C4-2B (cell line): ENCODE results near the gene SMIM43.

Source experiments
- H3K27ac ChIP-seq: fragments of 450-650 bp; 2 replicates; pipeline ENCODE4 v1.5.1; 2017
- ZFX ChIP-seq: fragments of 450-650 bp; IDR thresholded peaks from 2 replicates; pipeline ENCODE4 v1.6.1; 2017
- TF ChIP-seq, protein P1 (sequence below): fragments of 450-650 bp; conservative IDR thresholded peaks from 2 replicates; pipeline ENCODE4 v1.5.1; 2017; ENCODE audit warnings: mild to moderate bottlenecking

SMIM43 gene

DNA sequence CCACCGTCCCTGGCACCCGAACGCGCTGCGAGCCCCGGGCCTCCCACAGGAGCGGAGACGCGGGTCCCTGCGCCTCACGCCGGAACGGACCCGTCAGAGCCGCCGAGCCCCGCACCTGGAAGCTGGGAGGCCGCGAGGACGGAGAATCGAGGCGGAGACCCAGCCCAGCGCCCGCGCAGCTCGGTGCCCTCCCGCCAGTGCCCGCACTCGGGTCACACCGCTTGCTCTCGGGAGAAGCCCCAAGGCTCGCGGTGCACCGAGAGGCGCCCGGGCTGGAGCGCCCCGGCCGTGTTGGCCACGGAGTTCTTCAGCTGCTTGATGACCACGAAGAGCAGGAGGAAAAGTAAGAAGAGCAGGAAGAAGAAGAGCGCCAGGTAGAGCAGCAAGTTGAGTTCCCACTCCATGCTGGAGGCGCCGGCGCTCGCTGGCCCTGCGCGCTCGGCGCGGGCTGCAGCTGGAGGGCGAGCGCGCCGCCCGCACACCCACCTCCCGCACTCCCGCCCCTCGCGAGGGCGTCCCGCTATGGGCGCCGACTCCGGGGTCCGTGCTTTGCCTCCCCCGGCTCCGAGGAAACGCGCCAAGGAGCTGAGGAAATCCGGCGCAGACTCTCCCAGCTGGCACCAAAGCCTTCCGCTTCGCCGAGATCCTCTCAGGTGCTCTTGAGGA lies at the start of gene SMIM43:
TSS of gene SMIM43 (minus strand) at position 463 of the 666 bp plus-strand sequence. CDS start at position 404, 59 bp downstream.
- TF ChIP-seq ZFX, result no peak
- TF ChIP-seq, protein P1, sequence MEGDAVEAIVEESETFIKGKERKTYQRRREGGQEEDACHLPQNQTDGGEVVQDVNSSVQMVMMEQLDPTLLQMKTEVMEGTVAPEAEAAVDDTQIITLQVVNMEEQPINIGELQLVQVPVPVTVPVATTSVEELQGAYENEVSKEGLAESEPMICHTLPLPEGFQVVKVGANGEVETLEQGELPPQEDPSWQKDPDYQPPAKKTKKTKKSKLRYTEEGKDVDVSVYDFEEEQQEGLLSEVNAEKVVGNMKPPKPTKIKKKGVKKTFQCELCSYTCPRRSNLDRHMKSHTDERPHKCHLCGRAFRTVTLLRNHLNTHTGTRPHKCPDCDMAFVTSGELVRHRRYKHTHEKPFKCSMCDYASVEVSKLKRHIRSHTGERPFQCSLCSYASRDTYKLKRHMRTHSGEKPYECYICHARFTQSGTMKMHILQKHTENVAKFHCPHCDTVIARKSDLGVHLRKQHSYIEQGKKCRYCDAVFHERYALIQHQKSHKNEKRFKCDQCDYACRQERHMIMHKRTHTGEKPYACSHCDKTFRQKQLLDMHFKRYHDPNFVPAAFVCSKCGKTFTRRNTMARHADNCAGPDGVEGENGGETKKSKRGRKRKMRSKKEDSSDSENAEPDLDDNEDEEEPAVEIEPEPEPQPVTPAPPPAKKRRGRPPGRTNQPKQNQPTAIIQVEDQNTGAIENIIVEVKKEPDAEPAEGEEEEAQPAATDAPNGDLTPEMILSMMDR, result no peak
- no peak within 1 kb of the TSS for H3K27ac ChIP-seq

DNA sequence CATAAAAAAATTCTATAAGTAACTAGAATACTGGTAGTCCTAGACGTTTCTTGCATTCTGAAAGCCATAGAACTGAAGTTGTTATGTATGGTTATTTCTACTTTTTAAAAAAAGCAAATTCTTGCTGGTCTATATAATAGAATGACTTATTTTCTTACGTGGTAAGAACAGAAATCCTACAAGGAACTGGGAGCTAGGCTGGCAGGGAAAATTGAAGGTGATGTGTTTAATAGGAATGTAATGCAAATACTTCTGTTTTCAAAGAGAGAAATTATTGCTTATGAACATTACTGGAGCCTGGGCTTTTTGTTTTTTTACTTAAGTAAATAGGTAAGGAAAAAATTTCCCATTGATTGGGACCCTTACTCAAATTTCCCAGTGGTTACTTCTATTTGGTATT lies 49.8 kb upstream of the SMIM43 start:
- H3K27ac ChIP-seq, result no peak overlapping the region
- TF ChIP-seq, protein P1, result no peak
- TF ChIP-seq ZFX, result no peak

DNA sequence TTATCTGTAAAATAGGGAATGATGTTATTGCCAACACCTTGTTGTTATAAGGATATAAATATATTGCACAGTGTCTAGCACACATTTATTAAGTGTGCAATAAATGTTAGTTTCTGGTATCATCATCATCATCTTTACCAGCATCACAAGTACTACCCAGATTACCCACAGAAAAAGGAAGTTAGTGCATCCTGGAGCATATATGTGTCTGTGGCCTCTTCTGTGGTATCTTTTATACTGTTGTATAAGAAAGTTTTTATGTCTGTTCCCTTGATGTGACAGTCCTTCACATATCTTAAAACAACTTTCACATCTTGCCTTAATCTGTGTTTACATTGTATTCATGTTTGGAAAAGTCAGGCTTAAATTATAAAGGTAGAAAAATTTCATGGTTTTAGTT lies 46.2 kb upstream of the SMIM43 start:
- no peak for TF ChIP-seq ZFX
- TF ChIP-seq, protein P1, result no peak
- H3K27ac ChIP-seq, result no peak overlapping the region

DNA sequence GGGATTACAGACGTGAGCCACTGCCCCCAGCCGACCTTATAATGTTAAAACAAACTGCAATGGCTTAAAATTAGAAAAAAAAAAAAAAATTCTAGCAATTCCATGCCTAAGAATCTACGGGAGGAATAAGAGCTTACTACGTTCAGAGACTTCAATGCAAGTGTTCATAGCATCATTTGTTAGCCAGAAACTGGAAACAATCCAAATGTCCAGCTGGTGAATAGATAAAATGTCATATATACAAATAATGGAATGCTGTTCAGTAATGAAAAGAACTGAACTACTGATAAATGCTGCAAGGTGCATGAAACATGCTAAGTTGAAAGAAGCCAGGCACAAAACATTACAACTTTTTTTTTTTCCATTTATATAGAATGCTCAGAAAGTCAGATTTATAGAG lies 41.4 kb upstream of the SMIM43 start:
- no peak for TF ChIP-seq ZFX
- TF ChIP-seq, protein P1, result no peak
- no peak overlapping the region for H3K27ac ChIP-seq

DNA sequence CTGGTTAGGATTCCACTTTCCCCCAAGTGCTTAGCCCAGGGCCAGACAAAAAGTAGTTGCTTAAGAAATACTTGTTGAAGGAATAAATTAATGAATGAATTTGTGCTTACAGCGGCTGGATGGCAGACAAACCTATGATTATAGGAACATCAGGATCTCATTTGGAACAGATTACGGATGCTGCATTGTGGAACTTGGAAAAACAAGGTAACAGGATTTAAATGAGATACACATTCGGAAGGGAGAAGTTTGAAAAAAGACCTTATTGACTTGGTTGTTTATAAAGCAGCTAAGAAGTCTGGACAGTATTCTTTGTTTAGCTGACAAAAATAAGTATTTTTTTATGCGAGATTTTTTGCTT lies 36.7 kb upstream of the SMIM43 start:
- peak overlapping the region; percentile 80 for H3K27ac ChIP-seq
- TF ChIP-seq, protein P1, result no peak
- 0 out of 2 replicates have a peak, but pooled peaks have one; percentile 19 for TF ChIP-seq ZFX

DNA sequence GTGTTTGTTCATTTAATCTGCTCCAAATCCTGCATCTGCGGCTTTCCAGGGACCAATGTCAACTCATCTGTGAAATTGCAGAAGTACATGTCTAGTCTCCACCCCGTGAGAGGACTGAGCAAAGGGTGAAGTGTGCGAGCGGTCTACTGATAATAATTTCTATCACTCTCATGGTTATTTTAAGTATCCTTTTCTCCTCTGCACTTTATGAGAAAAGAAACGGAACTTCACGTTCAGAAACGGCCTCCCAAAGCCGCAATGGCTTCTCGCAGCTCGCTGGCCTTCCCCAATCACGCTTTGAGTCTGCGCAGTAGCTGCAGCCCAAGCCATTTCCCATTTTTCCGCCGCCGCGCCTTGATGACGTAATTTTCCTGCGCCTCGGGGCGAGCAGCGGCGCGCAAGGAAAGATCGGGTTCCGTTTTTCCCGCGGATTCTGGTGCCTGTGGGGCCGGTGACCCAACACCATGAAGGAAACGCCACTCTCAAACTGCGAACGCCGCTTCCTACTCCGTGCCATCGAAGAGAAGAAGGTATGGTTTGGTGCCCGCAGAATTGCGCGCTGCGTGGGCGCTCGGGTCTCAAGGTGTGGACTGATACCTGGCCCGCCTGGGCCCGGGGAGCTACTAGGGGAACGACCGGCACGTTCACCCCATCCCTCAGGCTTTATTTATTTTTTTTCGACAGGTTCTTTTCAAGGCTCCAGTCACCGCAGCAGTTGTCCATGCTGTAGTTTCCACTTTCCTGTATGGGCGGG lies 36.2 kb upstream of the SMIM43 start, which contains the start of gene EXOSC9:
TSS of gene EXOSC9 (plus strand) at position 363 of the 754 bp plus-strand sequence. CDS start at position 465, 102 bp downstream.
- TF ChIP-seq ZFX, result peak; percentile 71
- TF ChIP-seq, protein P1, result no peak
- peak within 1 kb of the TSS; percentile 80 for H3K27ac ChIP-seq

DNA sequence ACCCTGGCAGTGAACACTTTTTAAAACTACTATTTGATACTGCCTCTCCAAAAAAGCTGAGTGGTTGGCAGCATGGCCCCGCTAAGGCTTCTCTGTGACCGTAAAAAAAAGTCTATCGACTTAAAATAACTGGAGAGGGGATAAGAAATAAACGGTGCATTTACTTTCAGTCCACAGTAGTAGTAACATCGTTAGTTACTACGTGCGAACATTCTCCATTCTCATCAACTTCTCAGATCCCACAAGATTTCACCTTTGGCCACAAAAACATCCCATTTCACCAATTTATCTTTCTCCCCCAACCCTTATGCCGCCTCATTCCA lies 35.6 kb upstream of the SMIM43 start:
- peak overlapping the region; percentile 80; the same call in 1 of the 2 replicates for H3K27ac ChIP-seq
- TF ChIP-seq, protein P1, result no peak
- TF ChIP-seq ZFX, result no peak
